Ishikawa (cell line): ENCODE measurements around the gene MARCKS.

Experiments
- CEBPB ChIP-seq: IDR thresholded peaks from 2 replicates; pipeline ENCODE4 v1.6.1; 2012
- CREB1 ChIP-seq: IDR thresholded peaks from 2 replicates; pipeline ENCODE4 v1.6.1; 2012; ENCODE audit warnings: low read depth
- EGR1 ChIP-seq: IDR thresholded peaks from 2 replicates; pipeline ENCODE4 v1.6.1; 2012
- EP300 ChIP-seq: IDR thresholded peaks from 2 replicates; pipeline ENCODE4 v1.6.1; 2012; ENCODE audit warnings: borderline replicate concordance
- NFIC ChIP-seq: IDR thresholded peaks from 2 replicates; pipeline ENCODE4 v1.6.1; 2012
- RAD21 ChIP-seq: IDR thresholded peaks from 2 replicates; pipeline ENCODE4 v1.6.1; 2012; ENCODE audit warnings: low read depth
- TAF1 ChIP-seq: IDR thresholded peaks from 2 replicates; pipeline ENCODE4 v1.6.1; 2012; ENCODE audit warnings: low read depth, mild to moderate bottlenecking
- YY1 ChIP-seq: IDR thresholded peaks from 2 replicates; pipeline ENCODE4 v1.6.1; 2012; ENCODE audit warnings: low read depth
- TF ChIP-seq, protein P1 (sequence below): IDR thresholded peaks from 2 replicates; pipeline ENCODE4 v1.6.1; 2012; ENCODE audit warnings: low read depth, mild to moderate bottlenecking
- TF ChIP-seq, protein P2 (sequence below): IDR thresholded peaks from 2 replicates; pipeline ENCODE4 v1.6.1; 2012

GRCh38 chr6:113909224-113909856 is 52.2 kb downstream of the MARCKS start:
- TF ChIP-seq, protein P1, sequence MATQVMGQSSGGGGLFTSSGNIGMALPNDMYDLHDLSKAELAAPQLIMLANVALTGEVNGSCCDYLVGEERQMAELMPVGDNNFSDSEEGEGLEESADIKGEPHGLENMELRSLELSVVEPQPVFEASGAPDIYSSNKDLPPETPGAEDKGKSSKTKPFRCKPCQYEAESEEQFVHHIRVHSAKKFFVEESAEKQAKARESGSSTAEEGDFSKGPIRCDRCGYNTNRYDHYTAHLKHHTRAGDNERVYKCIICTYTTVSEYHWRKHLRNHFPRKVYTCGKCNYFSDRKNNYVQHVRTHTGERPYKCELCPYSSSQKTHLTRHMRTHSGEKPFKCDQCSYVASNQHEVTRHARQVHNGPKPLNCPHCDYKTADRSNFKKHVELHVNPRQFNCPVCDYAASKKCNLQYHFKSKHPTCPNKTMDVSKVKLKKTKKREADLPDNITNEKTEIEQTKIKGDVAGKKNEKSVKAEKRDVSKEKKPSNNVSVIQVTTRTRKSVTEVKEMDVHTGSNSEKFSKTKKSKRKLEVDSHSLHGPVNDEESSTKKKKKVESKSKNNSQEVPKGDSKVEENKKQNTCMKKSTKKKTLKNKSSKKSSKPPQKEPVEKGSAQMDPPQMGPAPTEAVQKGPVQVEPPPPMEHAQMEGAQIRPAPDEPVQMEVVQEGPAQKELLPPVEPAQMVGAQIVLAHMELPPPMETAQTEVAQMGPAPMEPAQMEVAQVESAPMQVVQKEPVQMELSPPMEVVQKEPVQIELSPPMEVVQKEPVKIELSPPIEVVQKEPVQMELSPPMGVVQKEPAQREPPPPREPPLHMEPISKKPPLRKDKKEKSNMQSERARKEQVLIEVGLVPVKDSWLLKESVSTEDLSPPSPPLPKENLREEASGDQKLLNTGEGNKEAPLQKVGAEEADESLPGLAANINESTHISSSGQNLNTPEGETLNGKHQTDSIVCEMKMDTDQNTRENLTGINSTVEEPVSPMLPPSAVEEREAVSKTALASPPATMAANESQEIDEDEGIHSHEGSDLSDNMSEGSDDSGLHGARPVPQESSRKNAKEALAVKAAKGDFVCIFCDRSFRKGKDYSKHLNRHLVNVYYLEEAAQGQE: no peak
- no peak for TF ChIP-seq YY1
- TF ChIP-seq CREB1: no peak
- TF ChIP-seq EP300: no peak
- TF ChIP-seq NFIC: no peak
- TF ChIP-seq, protein P2, sequence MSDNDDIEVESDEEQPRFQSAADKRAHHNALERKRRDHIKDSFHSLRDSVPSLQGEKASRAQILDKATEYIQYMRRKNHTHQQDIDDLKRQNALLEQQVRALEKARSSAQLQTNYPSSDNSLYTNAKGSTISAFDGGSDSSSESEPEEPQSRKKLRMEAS: no peak
- TF ChIP-seq CEBPB: no peak
- no peak for TF ChIP-seq TAF1
- no peak for TF ChIP-seq EGR1
- peak; percentile 69 for TF ChIP-seq RAD21
